Measurements from ENCODE around the gene REELD1. TPM values are rescaled to one million over a fixed set of nuclear protein-coding genes. Genes with fewer than 3 reads are reported as not detected.

The REELD1 gene
- total and polyA plus RNA-seq, 12 donors: 0.12 to 1.4 (median 0.22) TPM; not detected in 6

DNA sequence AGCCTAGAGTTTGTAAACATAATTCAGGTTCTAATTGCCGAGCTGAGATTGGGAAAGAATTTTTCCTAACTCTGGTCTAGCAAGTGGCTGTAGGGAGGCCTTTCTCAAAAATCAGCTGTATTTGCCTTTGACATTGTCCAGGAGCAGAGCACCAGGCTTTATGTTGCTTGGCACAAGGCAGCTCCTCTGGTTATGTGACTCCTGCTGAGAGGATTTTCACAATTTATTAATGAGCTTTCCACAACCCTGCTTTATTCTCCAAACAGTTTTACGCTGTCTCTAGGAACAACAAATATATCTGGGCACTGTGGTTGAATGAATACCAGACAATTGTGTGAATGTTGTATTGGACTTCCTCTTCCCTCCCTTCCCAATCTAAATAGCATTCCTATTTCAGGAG is 23.9 kb upstream of the REELD1 start:
- no peak for TF ChIP-seq CTCF (IDR thresholded peaks at IDR 0.05)
- H3K9me3 ChIP-seq: no peaks in the 10 kb centered on the region
- peaks cover 0 to 73% (median 13%) of the 10 kb centered on the region in 9 donors for H3K36me3 ChIP-seq
- 55 to 59% methylated on average over 2 of the region's 2 CpGs for WGBS, 2 donors
- DNase-seq: no peak
- H3K27ac ChIP-seq: peak overlapping the region in 4 of 10 donors; percentile 14 to 42 (median 24)
- intact Hi-C loops (cut with DNase I): loop anchor here in 1 of 10 donors (5.0 kb wide), 1 partner anchor 47 kb away; no protein-coding TSS in a partner anchor
- ATAC-seq: peak in 1 of 8 donors; percentile 19
- no peaks in the 10 kb centered on the region for H3K27me3 ChIP-seq
- no peak overlapping the region for H3K4me3 ChIP-seq
- H3K4me1 ChIP-seq: peaks cover 0 to 31% (median 19%) of the 10 kb centered on the region in 9 donors

GRCh38 chr4:146191766-146192458 is 22.4 kb upstream of the REELD1 start:
- Histone ChIP-seq H3K27ac (peak overlapping the region in 8 of 10 donors; percentile 12 to 70 (median 40)), H3K9me3 (no peaks in the 10 kb centered on the region), H3K4me3 (no peak overlapping the region), H3K27me3 (no peaks in the 10 kb centered on the region), H3K4me1 (peaks cover 0 to 31% (median 19%) of the 10 kb centered on the region in 9 donors), H3K36me3 (peaks cover 0 to 58% (median 13%) of the 10 kb centered on the region in 9 donors)
- intact Hi-C loops (cut with DNase I): loop anchor here in 2 of 10 donors (2.0 to 5.0 kb wide), 2 partner anchors 45 to 47 kb away; no protein-coding TSS in a partner anchor
- ATAC-seq: peak; percentile 67 to 98 (median 90)
- peak in 1 of 2 donors; percentile 17 for DNase-seq
- 47 to 57% methylated on average over 9 of the region's 9 CpGs for WGBS, 2 donors
- peak in 8 of 9 donors; percentile 6 to 46 (median 24) for TF ChIP-seq CTCF (IDR thresholded peaks at IDR 0.05)

GRCh38 chr4:146193628-146194027 is 20.7 kb upstream of the REELD1 start:
- H3K27me3 ChIP-seq: no peaks in the 10 kb centered on the region
- intact Hi-C loops (cut with DNase I): loop anchor here in 2 of 10 donors (2.0 to 5.0 kb wide), 2 partner anchors 44 to 45 kb away; no protein-coding TSS in a partner anchor
- ATAC-seq (no peak), DNase-seq (no peak)
- no peak overlapping the region for H3K27ac ChIP-seq
- H3K4me3 ChIP-seq: no peak overlapping the region
- TF ChIP-seq CTCF (IDR thresholded peaks at IDR 0.05): no peak
- 93 to 97% methylated on average over 5 of the region's 5 CpGs for WGBS, 2 donors
- H3K36me3 ChIP-seq: peaks cover 0 to 41% (median 10%) of the 10 kb centered on the region in 9 donors
- no peaks in the 10 kb centered on the region for H3K9me3 ChIP-seq
- H3K4me1 ChIP-seq: peaks cover 0 to 31% (median 19%) of the 10 kb centered on the region in 9 donors

- H3K9me3 ChIP-seq: no peaks in the 10 kb centered on the region
- no peak overlapping the region for H3K27ac ChIP-seq
- peaks cover 0 to 31% (median 19%) of the 10 kb centered on the region in 9 donors for H3K4me1 ChIP-seq
- no peak for TF ChIP-seq CTCF (IDR thresholded peaks at IDR 0.05)
- ATAC-seq: no peak
- H3K36me3 ChIP-seq: peaks cover 0 to 35% (median 10%) of the 10 kb centered on the region in 9 donors
- no peaks in the 10 kb centered on the region for H3K27me3 ChIP-seq
- intact Hi-C loops (cut with DNase I): loop anchor here in 1 of 10 donors (5.0 kb wide), 1 partner anchor 43 kb away; no protein-coding TSS in a partner anchor
- no peak for DNase-seq
- H3K4me3 ChIP-seq: no peak overlapping the region
These were observed 20.1 kb upstream of the REELD1 start for GRCh38 chr4:146194212-146194611.
